Natural killer cell (primary cell): ENCODE measurements around the gene GJE1. TPM values are rescaled to one million over a fixed set of nuclear protein-coding genes. Genes with fewer than 3 reads are reported as not detected.
A peak's percentile ranks its signal among the peaks of the same experiment; 100 is the strongest.

Experiments
- ATAC-seq, 3 donors: fragments of 150-1000 bp in 2 of 3; fragments of 200-7000 bp in 1 of 3; cut with Tn5 transposase; 1 replicate in 1 of 3; 2 replicates in 2 of 3; pipeline ENCODE4 v1.10.0; 2021; ENCODE audit warnings: mild to moderate bottlenecking in 2 of 3, moderate library complexity in 2 of 3
- DNase-seq, 2 donors: peaks; one replicate each; pipeline versions ENCODE4 v3.0.0 to v3.0.0-alpha.2; 2013 to 2021; ENCODE audit warnings: mixed read lengths in 1 of 2
- H3K27ac ChIP-seq: one replicate; pipeline ENCODE4 v1.5.1; 2013; ENCODE audit warnings: mild to moderate bottlenecking, low read length
- H3K27me3 ChIP-seq: one replicate; pipeline ENCODE4 v1.6.1; 2013; ENCODE audit warnings: low read length; ENCODE audit not compliant: control insufficient read depth, insufficient read depth
- H3K36me3 ChIP-seq: one replicate; pipeline ENCODE4 v1.6.1; 2013; ENCODE audit warnings: low read length; ENCODE audit not compliant: control insufficient read depth, insufficient read depth
- H3K4me1 ChIP-seq: one replicate; pipeline ENCODE4 v1.6.1; 2013; ENCODE audit warnings: low read length; ENCODE audit not compliant: control insufficient read depth, insufficient read depth
- H3K4me3 ChIP-seq: one replicate; pipeline ENCODE4 v1.5.1; 2013; ENCODE audit warnings: low read length
- H3K9me3 ChIP-seq: one replicate; pipeline ENCODE4 v1.6.1; 2013; ENCODE audit warnings: low read length; ENCODE audit not compliant: control insufficient read depth, insufficient read depth
- H3K27ac Mint-ChIP-seq, 2 donors: one replicate each; pipeline ENCODE4 v1.8.0; 2022; ENCODE audit warnings: mild to moderate bottlenecking in 2 of 2, mixed read lengths in 2 of 2, moderate library complexity in 1 of 2
- H3K27me3 Mint-ChIP-seq, 2 donors: one replicate each; pipeline ENCODE4 v1.8.0; 2022; ENCODE audit warnings: low read depth in 2 of 2, mixed read lengths in 2 of 2
- H3K36me3 Mint-ChIP-seq: one replicate; pipeline ENCODE4 v1.8.0; 2022; ENCODE audit warnings: mixed read lengths
- H3K4me1 Mint-ChIP-seq, 2 donors: one replicate each; pipeline ENCODE4 v1.8.0; 2022; ENCODE audit warnings: mixed read lengths in 2 of 2
- H3K4me3 Mint-ChIP-seq: one replicate; pipeline ENCODE4 v1.8.0; 2022; ENCODE audit warnings: mild to moderate bottlenecking, moderate library complexity, mixed read lengths
- H3K9me3 Mint-ChIP-seq, 2 donors: one replicate each; pipeline ENCODE4 v1.8.0; 2022; ENCODE audit warnings: mixed read lengths in 2 of 2
- WGBS: methylation state at CpG from one replicate; pipeline ENCODE4 v1.1.7; 2013; ENCODE audit warnings: missing lambda C conversion rate; ENCODE audit not compliant: insufficient coverage; 5-methylcytosine and 5-hydroxymethylcytosine counted together
- intact Hi-C: fragments of 100-400 bp; cut with micrococcal nuclease; formaldehyde crosslinking; loops from one replicate; pipeline ENCODE4 v1.14.2; 2022
- total RNA-seq, 4 donors: library from RNA; stranded (reverse); fragments of 120-200 nt in 1 of 4; gene quantifications; one replicate each; pipeline versions ENCODE4 v1.2.3 to v1.2.4, GENCODE V29; 2013 to 2022
- TF ChIP-seq, protein P1 (sequence below): fragments of 200-600 bp; IDR thresholded peaks from one replicate; pipeline ENCODE4 v1.8.0; 2022; ENCODE audit warnings: antibody characterized with exemption

Gene GJE1
- total RNA-seq, 3 donors from 2014 or later (not counting 1 experiment from before 2014, with no cell fraction given) = not detected

DNA sequence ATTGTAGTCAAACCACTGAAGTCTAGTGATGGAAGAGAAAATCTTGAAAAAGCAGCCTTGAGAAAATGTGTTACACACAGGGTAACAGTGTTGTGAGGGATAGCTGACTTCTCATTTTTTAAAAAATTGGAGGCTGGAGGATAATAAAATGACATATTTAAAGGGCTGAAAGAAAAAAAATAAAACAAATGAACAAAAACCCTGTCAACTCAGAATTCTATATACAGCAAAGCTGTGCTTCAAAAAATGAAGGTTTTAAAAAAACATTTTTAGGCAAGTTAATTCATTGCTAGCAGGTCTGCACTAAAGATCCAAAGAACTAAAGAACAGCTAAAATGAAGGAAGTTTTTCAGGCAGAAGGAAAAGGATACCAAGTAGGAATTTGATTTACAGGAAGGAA, 45.4 kb downstream of the GJE1 start:
- peaks cover 9 to 26% of the 10 kb centered on the region in 2 donors for H3K4me1 Mint-ChIP-seq

DNA sequence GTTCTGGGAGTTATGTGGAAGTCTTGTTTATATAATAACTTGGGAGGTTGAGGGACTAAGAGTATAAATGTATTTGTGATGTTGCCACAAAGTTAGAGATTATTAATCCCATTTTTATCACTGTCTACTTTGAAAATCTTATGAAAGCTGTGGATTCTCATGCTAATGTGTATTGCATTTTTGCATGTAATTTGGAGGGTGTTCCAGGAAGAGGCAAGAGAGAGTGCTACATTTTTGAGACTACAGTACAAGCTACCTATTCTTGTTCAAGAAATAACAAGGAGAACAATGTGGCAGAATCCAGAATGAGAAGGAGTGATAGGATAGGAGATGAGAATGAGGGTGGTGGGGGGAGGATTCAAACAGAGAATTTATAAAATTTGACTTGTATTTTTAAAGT, 49.3 kb downstream of the GJE1 start:
- intact Hi-C loops = no loop called here
- no peak overlapping the region for H3K4me3 ChIP-seq
- no peaks in the 10 kb centered on the region for H3K4me1 ChIP-seq
- no peak for ATAC-seq
- no peak overlapping the region for H3K27ac ChIP-seq
- H3K36me3 ChIP-seq = peaks cover 20% of the 10 kb centered on the region
- DNase-seq = no peak
- H3K4me1 Mint-ChIP-seq = peaks cover 10 to 14% of the 10 kb centered on the region in 2 donors
- peaks cover 16% of the 10 kb centered on the region for H3K36me3 Mint-ChIP-seq
- TF ChIP-seq, protein P1, sequence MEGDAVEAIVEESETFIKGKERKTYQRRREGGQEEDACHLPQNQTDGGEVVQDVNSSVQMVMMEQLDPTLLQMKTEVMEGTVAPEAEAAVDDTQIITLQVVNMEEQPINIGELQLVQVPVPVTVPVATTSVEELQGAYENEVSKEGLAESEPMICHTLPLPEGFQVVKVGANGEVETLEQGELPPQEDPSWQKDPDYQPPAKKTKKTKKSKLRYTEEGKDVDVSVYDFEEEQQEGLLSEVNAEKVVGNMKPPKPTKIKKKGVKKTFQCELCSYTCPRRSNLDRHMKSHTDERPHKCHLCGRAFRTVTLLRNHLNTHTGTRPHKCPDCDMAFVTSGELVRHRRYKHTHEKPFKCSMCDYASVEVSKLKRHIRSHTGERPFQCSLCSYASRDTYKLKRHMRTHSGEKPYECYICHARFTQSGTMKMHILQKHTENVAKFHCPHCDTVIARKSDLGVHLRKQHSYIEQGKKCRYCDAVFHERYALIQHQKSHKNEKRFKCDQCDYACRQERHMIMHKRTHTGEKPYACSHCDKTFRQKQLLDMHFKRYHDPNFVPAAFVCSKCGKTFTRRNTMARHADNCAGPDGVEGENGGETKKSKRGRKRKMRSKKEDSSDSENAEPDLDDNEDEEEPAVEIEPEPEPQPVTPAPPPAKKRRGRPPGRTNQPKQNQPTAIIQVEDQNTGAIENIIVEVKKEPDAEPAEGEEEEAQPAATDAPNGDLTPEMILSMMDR = no peak
- H3K9me3 ChIP-seq = no peaks in the 10 kb centered on the region
- H3K27me3 ChIP-seq = no peaks in the 10 kb centered on the region
- H3K9me3 Mint-ChIP-seq = peaks cover 3 to 10% of the 10 kb centered on the region in 2 donors
- H3K4me3 Mint-ChIP-seq = no peak overlapping the region
- H3K27ac Mint-ChIP-seq = no peak overlapping the region
- no peaks in the 10 kb centered on the region for H3K27me3 Mint-ChIP-seq

More for the DNA sequence above, 45.4 kb downstream of the GJE1 start:
- Mint-ChIP-seq H3K4me3 (no peak overlapping the region), H3K27me3 (no peaks in the 10 kb centered on the region), H3K9me3 (peaks cover 5 to 10% of the 10 kb centered on the region in 2 donors), H3K36me3 (peaks cover 34% of the 10 kb centered on the region), H3K27ac (peak overlapping the region in 1 of 2 donors; percentile 39)
- intact Hi-C loops = no loop called here
- no peak overlapping the region for H3K27ac ChIP-seq
- no peaks in the 10 kb centered on the region for H3K27me3 ChIP-seq
- no peak overlapping the region for H3K4me3 ChIP-seq
- TF ChIP-seq, protein P1 = no peak
- H3K9me3 ChIP-seq = no peaks in the 10 kb centered on the region
- peaks cover 41% of the 10 kb centered on the region for H3K36me3 ChIP-seq
- H3K4me1 ChIP-seq = no peaks in the 10 kb centered on the region
- ATAC-seq (no peak), DNase-seq (no peak)

DNA sequence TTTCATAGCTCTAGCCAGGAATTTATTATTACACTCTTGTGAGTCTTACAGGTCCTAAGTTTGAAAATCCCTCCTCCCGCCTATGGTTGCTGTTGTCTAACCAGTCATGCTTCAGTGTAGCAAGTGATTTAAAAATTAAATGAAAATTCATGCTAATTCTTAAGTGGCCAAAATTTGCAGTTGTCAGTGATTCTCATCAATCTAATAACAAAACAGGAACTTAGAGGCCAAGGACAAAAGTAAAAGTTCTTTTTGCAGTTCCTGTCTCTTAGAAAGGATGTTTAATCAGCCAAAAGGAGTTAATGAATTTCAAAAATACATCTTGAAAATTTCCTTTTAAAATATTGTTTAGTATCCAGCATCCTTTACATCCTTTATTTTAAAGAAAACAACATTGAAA, 50.6 kb downstream of the GJE1 start:
- no peaks in the 10 kb centered on the region for H3K27me3 ChIP-seq
- H3K27ac ChIP-seq = no peak overlapping the region
- H3K36me3 ChIP-seq = peaks cover 11% of the 10 kb centered on the region
- H3K4me1 Mint-ChIP-seq = peaks cover 9 to 15% of the 10 kb centered on the region in 2 donors
- no peak for ATAC-seq
- WGBS = 100% methylated on average over 1 of the region's 1 CpG
- H3K9me3 ChIP-seq = no peaks in the 10 kb centered on the region
- no peak overlapping the region for H3K27ac Mint-ChIP-seq
- H3K4me1 ChIP-seq = no peaks in the 10 kb centered on the region
- H3K36me3 Mint-ChIP-seq = peaks cover 2% of the 10 kb centered on the region
- TF ChIP-seq, protein P1 = no peak
- H3K9me3 Mint-ChIP-seq = no peaks in the 10 kb centered on the region
- no peak for DNase-seq
- intact Hi-C loops = no loop called here
- no peak overlapping the region for H3K4me3 ChIP-seq
- no peaks in the 10 kb centered on the region for H3K27me3 Mint-ChIP-seq
- no peak overlapping the region for H3K4me3 Mint-ChIP-seq

DNA sequence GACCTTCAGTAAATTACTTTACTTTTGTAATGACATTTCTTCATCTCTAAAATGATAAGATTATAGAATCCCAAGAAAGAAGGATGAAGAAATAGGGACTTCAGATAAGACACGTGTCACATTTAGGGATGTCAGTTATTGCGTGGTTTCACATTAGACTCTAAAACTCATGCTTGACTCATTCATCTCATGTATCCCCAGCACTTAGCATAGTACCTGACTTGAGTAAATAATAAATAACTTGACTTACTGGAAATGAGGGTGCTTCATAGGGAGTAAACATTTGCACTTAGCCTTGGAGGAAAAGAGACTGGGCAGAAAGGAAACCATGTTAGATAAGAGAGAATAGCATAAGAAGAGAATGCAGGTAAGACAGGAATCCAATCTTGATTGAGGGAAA, 51.6 kb downstream of the GJE1 start:
- ATAC-seq = no peak
- Mint-ChIP-seq H3K4me1 (peaks cover 9 to 15% of the 10 kb centered on the region in 2 donors), H3K27ac (no peak overlapping the region), H3K27me3 (no peaks in the 10 kb centered on the region), H3K4me3 (no peak overlapping the region), H3K36me3 (no peaks in the 10 kb centered on the region), H3K9me3 (no peaks in the 10 kb centered on the region)
- H3K4me3 ChIP-seq = no peak overlapping the region
- intact Hi-C loops = no loop called here
- TF ChIP-seq, protein P1 = no peak
- no peaks in the 10 kb centered on the region for H3K4me1 ChIP-seq
- no peak overlapping the region for H3K27ac ChIP-seq
- DNase-seq = no peak
- H3K9me3 ChIP-seq = no peaks in the 10 kb centered on the region
- 95% methylated on average over 2 of the region's 2 CpGs for WGBS
- H3K27me3 ChIP-seq = no peaks in the 10 kb centered on the region
- peaks cover 12% of the 10 kb centered on the region for H3K36me3 ChIP-seq
